Stomach (tissue), 4 donors: Measurements from ENCODE around the gene PNPLA6.

ENCODE experiments used
- CTCF ChIP-seq, 7 experiments: fragments of 450-650 bp in 4 of 7; fragments of 200-600 bp in 3 of 7; sonication (generic) in 3 of 7; IDR thresholded peaks; one replicate each; pipeline ENCODE4 v1.5.1; 2016 to 2019; ENCODE audit warnings: antibody characterized with exemption in 7 of 7, control low read depth in 2 of 7, mild to moderate bottlenecking in 1 of 7
- POLR2A ChIP-seq, 4 donors: fragments of 450-650 bp; IDR thresholded peaks; one replicate each; pipeline ENCODE4 v1.6.1; 2016; ENCODE audit warnings: antibody characterized with exemption in 4 of 4, control low read depth in 2 of 4, mild to moderate bottlenecking in 1 of 4, moderate library complexity in 1 of 4
- POLR2AphosphoS5 ChIP-seq, 3 donors: sonication (generic); formaldehyde crosslinking; IDR thresholded peaks; one replicate each; pipeline ENCODE4 v1.6.1; 2016; ENCODE audit warnings: antibody characterized with exemption in 3 of 3

GRCh38 chr19:7554565-7554964 is 19.0 kb downstream of the PNPLA6 start:
- TF ChIP-seq CTCF (IDR thresholded peaks at IDR 0.05), result no peak
- TF ChIP-seq POLR2A (IDR thresholded peaks at IDR 0.05), result no peak
- TF ChIP-seq POLR2AphosphoS5 (IDR thresholded peaks at IDR 0.05), result no peak
